GM18508 (cell line): ENCODE results near the gene TAPBP.
"Not testable (repeated sequence)": the region's sequence is repeated elsewhere in the genome, so short reads cannot be mapped to it uniquely, and the experiment has no call there.

Experiments
- ATAC-seq: cut with Tn5 transposase; IDR thresholded peaks from one replicate; pipeline ENCODE4 v1.9.1; 2021; ENCODE audit warnings: moderate number of reproducible peaks; ENCODE audit not compliant: insufficient read depth, unreplicated experiment

The TAPBP gene

DNA sequence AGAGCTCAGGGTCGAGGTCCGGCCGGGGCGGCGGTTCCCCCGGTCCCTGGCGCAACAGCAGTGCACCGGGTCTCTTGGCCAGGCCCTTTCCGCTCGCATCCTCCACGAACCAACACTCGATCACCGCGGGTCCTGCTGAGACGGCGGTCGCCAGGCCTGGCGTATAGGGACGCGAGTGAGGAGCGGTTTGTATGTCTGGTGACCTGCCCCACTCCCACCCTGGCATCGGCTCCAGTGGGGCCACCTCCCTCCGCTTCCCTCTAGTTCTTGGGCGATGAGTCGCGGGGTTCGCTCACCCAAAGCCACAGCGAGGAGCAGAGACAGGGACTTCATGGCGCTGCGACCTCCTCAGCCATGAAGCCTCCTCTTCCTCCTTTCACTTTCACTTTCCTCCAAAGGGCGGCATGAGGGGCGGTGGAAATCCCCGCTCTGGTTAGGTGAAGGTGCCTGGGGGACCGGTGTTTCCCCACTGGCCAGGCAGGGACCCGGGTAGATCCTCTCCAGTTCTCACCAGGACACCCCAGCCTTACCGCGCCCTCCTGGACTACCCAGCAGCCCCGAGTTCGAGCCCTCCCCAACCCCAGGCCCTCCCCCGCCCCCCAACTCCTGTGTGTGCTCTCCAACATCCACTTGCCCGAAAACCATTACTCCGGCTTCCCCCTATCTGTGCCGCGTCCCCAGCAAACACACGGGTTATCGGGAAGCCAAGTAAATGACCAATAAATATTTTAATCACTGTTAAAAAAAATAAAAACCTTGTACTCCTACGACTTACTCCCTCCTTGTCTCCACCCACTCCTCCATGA, at the start of gene TAPBP:
TAPBP (minus strand) TSS at position 370 of the 806 bp plus-strand sequence; CDS start at position 333, 37 bp downstream.
- ATAC-seq = no peak

- ATAC-seq = not testable (repeated sequence)
Observed at GRCh38 chr6:33363486-33363885, 49.6 kb upstream of the TAPBP start.

- no peak for ATAC-seq
Observed at GRCh38 chr6:33359331-33359730, 45.5 kb upstream of the TAPBP start.

DNA sequence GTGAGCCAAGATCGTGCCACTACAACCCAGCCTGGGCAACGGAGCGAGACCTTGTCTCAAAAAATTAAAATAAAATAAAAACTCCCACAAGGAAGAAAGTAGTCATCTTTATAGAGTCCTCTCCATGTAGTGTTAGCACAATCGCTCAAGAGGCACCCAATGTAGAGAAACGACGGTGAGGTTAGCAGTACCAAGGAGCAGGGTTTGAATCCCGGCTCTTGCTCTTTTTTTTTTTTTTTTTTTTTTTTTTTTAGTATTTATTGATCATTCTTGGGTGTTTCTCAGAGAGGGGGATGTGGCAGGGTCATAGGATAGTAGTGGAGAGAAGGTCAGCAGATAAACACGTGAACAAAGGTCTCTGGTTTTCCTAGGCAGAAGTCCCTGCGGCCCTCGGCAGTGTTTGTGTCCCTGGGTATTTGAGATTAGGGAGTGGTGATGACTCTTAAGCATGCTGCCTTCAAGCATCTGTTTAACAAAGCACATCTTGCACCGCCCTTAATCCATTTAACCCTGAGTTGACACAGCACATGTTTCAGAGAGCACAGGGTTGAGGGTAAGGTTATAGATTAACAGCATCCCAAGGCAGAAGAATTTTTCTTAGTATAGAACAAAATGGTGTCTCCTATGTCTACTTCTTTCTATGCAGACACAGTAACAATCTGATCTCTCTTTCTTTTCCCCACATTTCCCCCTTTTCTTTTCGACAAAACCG, 43.4 kb upstream of the TAPBP start:
- not testable (repeated sequence) for ATAC-seq

DNA sequence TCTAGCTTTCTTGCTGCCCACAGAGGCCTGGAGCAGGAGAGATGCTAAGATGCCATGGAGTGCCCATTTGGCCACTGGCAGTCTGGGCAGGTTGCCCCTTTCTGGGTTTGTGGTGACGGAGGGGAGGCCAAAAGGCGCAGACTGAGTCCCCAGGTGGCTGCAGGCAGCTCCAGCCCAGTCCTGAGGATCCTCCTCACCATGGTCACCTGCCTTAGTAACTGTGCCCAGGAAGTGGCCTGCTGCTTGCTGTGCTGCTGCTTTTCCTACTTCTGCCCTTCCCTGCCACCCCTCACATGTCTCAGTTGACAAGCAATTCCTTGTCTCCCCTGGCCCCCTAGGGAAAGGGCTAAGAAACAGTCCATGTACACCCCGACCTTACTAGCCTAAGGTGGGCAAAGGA, 42.4 kb upstream of the TAPBP start:
- no peak for ATAC-seq

DNA sequence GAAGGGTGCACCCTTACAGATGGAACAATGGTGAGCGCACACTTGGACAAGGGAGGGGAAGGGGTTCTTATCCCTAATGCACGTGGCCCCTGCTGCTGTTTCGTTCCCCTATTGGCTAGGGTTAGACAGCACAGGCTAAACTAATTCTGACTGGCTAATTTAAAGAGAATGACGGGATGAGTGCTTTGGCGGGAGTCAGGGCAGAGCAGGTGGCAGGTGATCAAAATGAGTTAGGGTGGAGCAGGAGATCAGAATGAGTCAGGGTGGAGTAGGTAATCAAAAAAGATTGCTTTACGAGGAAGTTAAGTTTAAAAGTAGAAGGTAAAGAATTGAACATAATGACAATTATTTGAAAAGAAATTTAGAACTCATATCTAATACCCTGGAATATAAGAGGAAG, 42.0 kb upstream of the TAPBP start:
- not testable (repeated sequence) for ATAC-seq

GRCh38 chr6:33347816-33348215, 33.9 kb upstream of the TAPBP start:
- no peak for ATAC-seq

DNA sequence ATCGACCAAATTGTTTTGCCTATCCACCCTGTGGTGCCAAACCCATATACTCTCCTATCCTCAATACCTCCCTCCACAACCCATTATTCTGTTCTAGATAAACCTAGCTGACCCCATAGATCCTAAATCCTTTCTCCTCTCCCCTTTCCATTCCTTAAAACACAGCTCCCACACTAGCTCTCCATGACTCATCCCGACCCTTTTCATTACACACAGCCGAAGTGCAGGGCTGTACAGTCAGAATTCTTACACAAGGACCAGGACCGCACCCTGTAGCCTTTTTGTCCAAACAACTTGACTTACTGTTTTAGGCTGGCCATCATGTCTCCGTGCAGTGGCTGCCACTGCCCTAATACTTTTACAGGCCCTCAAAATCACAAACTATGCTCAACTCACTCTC, 33.1 kb upstream of the TAPBP start:
- not testable (repeated sequence) for ATAC-seq

DNA sequence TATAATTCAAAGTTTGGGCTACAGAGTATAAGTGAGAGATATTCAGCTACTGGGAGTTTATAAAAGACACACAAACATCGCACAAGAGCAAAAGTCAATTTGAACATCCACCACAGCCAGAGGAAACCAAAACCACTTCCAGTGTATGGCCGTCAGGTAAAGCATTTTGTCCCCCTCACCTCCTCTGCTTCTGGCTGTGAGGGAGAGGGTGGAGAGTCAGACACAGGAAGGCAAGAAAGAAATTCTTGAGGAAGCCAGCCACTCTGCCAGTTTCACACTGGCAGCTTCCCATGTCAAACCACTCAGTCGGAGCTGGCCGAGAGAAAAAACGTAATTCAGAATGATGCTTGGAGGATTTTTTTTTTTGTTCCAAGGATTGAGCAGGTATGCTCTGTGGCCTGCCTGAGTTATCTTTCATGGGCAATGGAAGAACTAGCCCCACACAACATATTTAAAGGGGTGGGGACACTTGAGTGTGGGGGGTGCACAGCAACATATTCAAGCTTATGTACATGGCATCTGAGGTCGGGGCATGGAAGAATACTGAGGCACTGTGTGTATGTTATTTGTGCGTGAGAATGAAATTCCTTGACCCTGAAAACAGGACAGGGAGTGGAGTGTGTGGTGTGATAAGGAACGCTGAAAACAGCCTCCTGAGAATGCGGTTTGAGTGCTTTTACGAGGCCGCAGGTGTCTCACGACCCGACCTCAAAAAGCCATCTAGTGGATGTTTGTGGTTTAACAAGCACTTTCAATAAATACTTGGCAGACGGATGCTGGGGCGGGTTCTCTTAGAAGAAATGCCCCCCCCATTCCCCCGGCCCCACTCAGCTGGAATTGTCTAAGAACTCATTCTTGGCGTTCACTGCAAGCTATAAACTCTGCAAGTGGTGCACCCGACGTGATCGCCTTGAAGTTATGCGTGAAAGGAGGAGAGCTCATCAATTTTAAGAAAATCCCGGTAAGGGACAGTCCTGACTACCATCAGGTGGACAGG, 31.1 kb upstream of the TAPBP start:
- no peak for ATAC-seq

GRCh38 chr6:33343953-33344611, 30.2 kb upstream of the TAPBP start:
- ATAC-seq = no peak

GRCh38 chr6:33343606-33343952, 29.7 kb upstream of the TAPBP start:
- ATAC-seq = not testable (repeated sequence)

GRCh38 chr6:33339193-33339592, 25.3 kb upstream of the TAPBP start:
- ATAC-seq = no peak

- ATAC-seq = no peak
Observed at GRCh38 chr6:33336495-33336894, 22.6 kb upstream of the TAPBP start.

GRCh38 chr6:33335916-33336315, 22.0 kb upstream of the TAPBP start:
- ATAC-seq = no peak

DNA sequence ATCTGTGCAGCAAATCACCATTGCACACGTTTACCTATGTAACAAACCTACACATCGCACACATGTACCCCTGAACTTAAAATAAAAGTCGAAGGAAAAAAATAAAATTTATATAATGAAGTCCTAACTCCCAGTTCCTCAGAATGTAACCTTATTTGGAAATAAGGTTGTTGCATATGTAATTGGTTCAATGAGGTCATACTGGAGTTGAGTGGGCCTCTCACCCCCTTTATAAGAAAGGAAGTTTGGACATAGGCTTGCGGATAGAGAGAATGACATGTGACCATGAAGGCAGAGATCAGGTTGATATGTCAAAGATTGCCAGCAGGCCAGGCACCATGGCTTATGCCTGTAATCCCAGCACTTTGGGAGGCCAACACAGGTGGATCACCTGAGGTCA, 19.8 kb upstream of the TAPBP start:
- no peak for ATAC-seq

GRCh38 chr6:33330736-33331135, 16.9 kb upstream of the TAPBP start:
- no peak for ATAC-seq

- no peak for ATAC-seq
Observed at GRCh38 chr6:33329058-33329457, 15.2 kb upstream of the TAPBP start.

GRCh38 chr6:33324125-33324524, 10.2 kb upstream of the TAPBP start:
- no peak for ATAC-seq

- ATAC-seq = no peak
Observed at GRCh38 chr6:33323623-33323948, 9.7 kb upstream of the TAPBP start.

DNA sequence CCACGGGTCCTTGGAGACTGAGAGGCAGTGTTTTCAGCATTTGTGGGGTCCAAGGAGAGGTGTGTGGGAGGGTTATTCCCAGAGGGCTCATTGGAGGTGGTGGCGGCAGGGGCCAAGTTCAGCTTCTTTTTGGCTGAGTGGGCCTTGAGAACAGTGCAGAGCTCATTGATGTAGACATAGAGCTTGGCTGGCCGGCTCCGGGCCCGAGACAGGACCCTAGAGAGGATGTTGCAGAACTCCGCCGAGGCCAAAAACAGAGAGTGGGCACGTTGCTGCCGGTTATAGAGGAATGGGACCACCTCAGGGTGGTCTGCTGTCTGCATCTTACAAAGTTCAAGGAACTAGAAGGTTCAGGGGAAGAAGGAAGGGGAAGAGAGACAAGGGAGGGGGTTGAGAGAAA, 7.3 kb upstream of the TAPBP start:
- no peak for ATAC-seq
